NCI-H146 treated with DMSO at 0.1 percent for 48 hours (cell line): ENCODE results near the gene THOC1.
"Not testable (repeated sequence)": the region's sequence is repeated elsewhere in the genome, so short reads cannot be mapped to it uniquely, and the experiment has no call there.

Experiments used
- DNase-seq: peaks from one replicate; lab custom pipeline; 2025; ENCODE audit not compliant: unreplicated experiment; lab: John Stamatoyannopoulos, UW

THOC1 gene

GRCh38 chr18:267688-268552 lies at the start of gene THOC1:
THOC1 (minus strand) TSS chr18:268047; CDS start chr18:268019, 28 bp downstream.
- peak; percentile 89 for DNase-seq

GRCh38 chr18:317618-318017 lies 49.8 kb upstream of the THOC1 start:
- DNase-seq, result no peak

GRCh38 chr18:316393-316792 lies 48.5 kb upstream of the THOC1 start:
- DNase-seq, result no peak

- DNase-seq, result no peak
Measured at GRCh38 chr18:313931-314330, 46.1 kb upstream of the THOC1 start.

- peak; percentile 79 for DNase-seq
Measured at GRCh38 chr18:312415-312814, 44.6 kb upstream of the THOC1 start.

- no peak for DNase-seq
Measured at GRCh38 chr18:310042-310441, 42.2 kb upstream of the THOC1 start.

- DNase-seq, result not testable (repeated sequence)
Measured at GRCh38 chr18:308086-308485, 40.2 kb upstream of the THOC1 start.

GRCh38 chr18:306608-307255 lies 38.9 kb upstream of the THOC1 start:
- DNase-seq, result no peak

- peak; percentile 34 for DNase-seq
Measured at GRCh38 chr18:305003-305501, 37.2 kb upstream of the THOC1 start.

- DNase-seq, result no peak
Measured at GRCh38 chr18:303607-304006, 35.8 kb upstream of the THOC1 start.

GRCh38 chr18:303011-303410 lies 35.2 kb upstream of the THOC1 start:
- no peak for DNase-seq

- DNase-seq, result no peak
Measured at GRCh38 chr18:302097-302496, 34.2 kb upstream of the THOC1 start.

- DNase-seq, result no peak
Measured at GRCh38 chr18:297936-298335, 30.1 kb upstream of the THOC1 start.

- no peak for DNase-seq
Measured at GRCh38 chr18:295756-296490, 28.1 kb upstream of the THOC1 start.

- DNase-seq, result no peak
Measured at GRCh38 chr18:294566-294965, 26.7 kb upstream of the THOC1 start.

GRCh38 chr18:293536-293935 lies 25.7 kb upstream of the THOC1 start:
- no peak for DNase-seq

- no peak for DNase-seq
Measured at GRCh38 chr18:292271-292670, 24.4 kb upstream of the THOC1 start.

- DNase-seq, result not testable (repeated sequence)
Measured at GRCh38 chr18:289970-290369, 22.1 kb upstream of the THOC1 start.

GRCh38 chr18:289026-289425 lies 21.2 kb upstream of the THOC1 start:
- no peak for DNase-seq

- DNase-seq, result no peak
Measured at GRCh38 chr18:286515-287310, 18.9 kb upstream of the THOC1 start.

GRCh38 chr18:285817-286216 lies 18.0 kb upstream of the THOC1 start:
- DNase-seq, result no peak
